Measurements from ENCODE around the gene PAPPA.

PAPPA gene

GRCh38 chr9:116144038-116144437, 9.6 kb upstream of the PAPPA start:
- no peak overlapping the region for H3K4me2 ChIP-seq (ENCODE audit: low read depth, low read length, poor library complexity, severe bottlenecking)
- no peaks in the 10 kb centered on the region for H3K4me1 ChIP-seq (ENCODE audit: insufficient read depth, low read length, poor library complexity, severe bottlenecking)
- no peaks in the 10 kb centered on the region for H3K9me2 ChIP-seq (replicated peaks; ENCODE audit: low read depth, low read length)
- no peaks in the 10 kb centered on the region for H4K20me1 ChIP-seq (ENCODE audit: insufficient read depth, low read length, poor library complexity, severe bottlenecking)
- H3K9me3 ChIP-seq (ENCODE audit: insufficient read depth, low read depth, low read length) = no peaks in the 10 kb centered on the region
- H3K79me2 ChIP-seq (ENCODE audit: insufficient read depth, low read length) = no peaks in the 10 kb centered on the region
- no peaks in the 10 kb centered on the region for H3K36me3 ChIP-seq (ENCODE audit: insufficient read depth, low read length)
- no peak overlapping the region for H3K4me3 ChIP-seq (ENCODE audit: low read length, poor library complexity, severe bottlenecking)
- H3K9ac ChIP-seq (ENCODE audit: low read depth, low read length, poor library complexity, severe bottlenecking) = no peak overlapping the region
- no peaks in the 10 kb centered on the region for H3F3A ChIP-seq (ENCODE audit: low read depth)
- no peak for TF ChIP-seq EZH2phosphoT487 (IDR thresholded peaks at IDR 0.05; ENCODE audit: borderline replicate concordance)
- no peak overlapping the region for H2AFZ ChIP-seq (ENCODE audit: low read length)
- H3K27me3 ChIP-seq (ENCODE audit: insufficient read depth, low read length, poor library complexity, severe bottlenecking) = no peaks in the 10 kb centered on the region

GRCh38 chr9:116144555-116144954, 9.0 kb upstream of the PAPPA start:
- Histone ChIP-seq H3K4me1 (ENCODE audit: insufficient read depth, low read length, poor library complexity, severe bottlenecking) (no peaks in the 10 kb centered on the region), H3K79me2 (ENCODE audit: insufficient read depth, low read length) (no peaks in the 10 kb centered on the region), H3K27me3 (ENCODE audit: insufficient read depth, low read length, poor library complexity, severe bottlenecking) (no peaks in the 10 kb centered on the region), H3K4me3 (ENCODE audit: low read length, poor library complexity, severe bottlenecking) (no peak overlapping the region), H3K4me2 (ENCODE audit: low read depth, low read length, poor library complexity, severe bottlenecking) (no peak overlapping the region), H2AFZ (ENCODE audit: low read length) (no peak overlapping the region), H3K36me3 (ENCODE audit: insufficient read depth, low read length) (no peaks in the 10 kb centered on the region), H3K9me3 (ENCODE audit: insufficient read depth, low read depth, low read length) (no peaks in the 10 kb centered on the region), H3K9ac (ENCODE audit: low read depth, low read length, poor library complexity, severe bottlenecking) (no peak overlapping the region), H3F3A (ENCODE audit: low read depth) (no peaks in the 10 kb centered on the region), H3K9me2 (replicated peaks; ENCODE audit: low read depth, low read length) (no peaks in the 10 kb centered on the region), H4K20me1 (ENCODE audit: insufficient read depth, low read length, poor library complexity, severe bottlenecking) (no peaks in the 10 kb centered on the region)
- TF ChIP-seq EZH2phosphoT487 (IDR thresholded peaks at IDR 0.05; ENCODE audit: borderline replicate concordance) = no peak
- TF ChIP-seq CTCF (conservative IDR thresholded peaks at IDR 0.05; ENCODE audit: low read length) = no peak

GRCh38 chr9:116145036-116145435, 8.6 kb upstream of the PAPPA start:
- TF ChIP-seq CTCF (conservative IDR thresholded peaks at IDR 0.05; ENCODE audit: low read length) = no peak
- Histone ChIP-seq H2AFZ (ENCODE audit: low read length) (no peak overlapping the region), H3K9me3 (ENCODE audit: insufficient read depth, low read depth, low read length) (no peaks in the 10 kb centered on the region), H3K9me2 (replicated peaks; ENCODE audit: low read depth, low read length) (no peaks in the 10 kb centered on the region), H3K36me3 (ENCODE audit: insufficient read depth, low read length) (no peaks in the 10 kb centered on the region), H3K9ac (ENCODE audit: low read depth, low read length, poor library complexity, severe bottlenecking) (no peak overlapping the region), H3K79me2 (ENCODE audit: insufficient read depth, low read length) (no peaks in the 10 kb centered on the region), H3K27me3 (ENCODE audit: insufficient read depth, low read length, poor library complexity, severe bottlenecking) (no peaks in the 10 kb centered on the region), H4K20me1 (ENCODE audit: insufficient read depth, low read length, poor library complexity, severe bottlenecking) (no peaks in the 10 kb centered on the region), H3K4me1 (ENCODE audit: insufficient read depth, low read length, poor library complexity, severe bottlenecking) (no peaks in the 10 kb centered on the region), H3K4me2 (ENCODE audit: low read depth, low read length, poor library complexity, severe bottlenecking) (no peak overlapping the region), H3K4me3 (ENCODE audit: low read length, poor library complexity, severe bottlenecking) (no peak overlapping the region), H3F3A (ENCODE audit: low read depth) (no peaks in the 10 kb centered on the region)

GRCh38 chr9:116147821-116148220, 5.8 kb upstream of the PAPPA start:
- Histone ChIP-seq H3K4me2 (ENCODE audit: low read depth, low read length, poor library complexity, severe bottlenecking) (no peak overlapping the region), H3F3A (ENCODE audit: low read depth) (no peaks in the 10 kb centered on the region), H3K9ac (ENCODE audit: low read depth, low read length, poor library complexity, severe bottlenecking) (no peak overlapping the region), H2AFZ (ENCODE audit: low read length) (no peak overlapping the region), H3K36me3 (ENCODE audit: insufficient read depth, low read length) (no peaks in the 10 kb centered on the region), H3K79me2 (ENCODE audit: insufficient read depth, low read length) (no peaks in the 10 kb centered on the region), H3K9me3 (ENCODE audit: insufficient read depth, low read depth, low read length) (no peaks in the 10 kb centered on the region), H3K4me1 (ENCODE audit: insufficient read depth, low read length, poor library complexity, severe bottlenecking) (no peaks in the 10 kb centered on the region), H4K20me1 (ENCODE audit: insufficient read depth, low read length, poor library complexity, severe bottlenecking) (no peaks in the 10 kb centered on the region), H3K27me3 (ENCODE audit: insufficient read depth, low read length, poor library complexity, severe bottlenecking) (no peaks in the 10 kb centered on the region), H3K4me3 (ENCODE audit: low read length, poor library complexity, severe bottlenecking) (no peak overlapping the region), H3K9me2 (replicated peaks; ENCODE audit: low read depth, low read length) (no peaks in the 10 kb centered on the region)
- TF ChIP-seq CTCF (conservative IDR thresholded peaks at IDR 0.05; ENCODE audit: low read length) = no peak
- no peak for TF ChIP-seq EZH2phosphoT487 (IDR thresholded peaks at IDR 0.05; ENCODE audit: borderline replicate concordance)
